NOMO-1 treated with DMSO at 0.1 percent for 48 hours (cell line): ENCODE measurements around the gene DPF3.

Source experiments
- DNase-seq: peaks from one replicate; lab custom pipeline; 2025; ENCODE audit not compliant: unreplicated experiment; lab: John Stamatoyannopoulos, UW

DPF3 gene

GRCh38 chr14:72621387-72622065 lies 272.4 kb downstream of the DPF3 start:
- DNase-seq, result no peak

- DNase-seq, result no peak
These were observed 274.0 kb downstream of the DPF3 start for GRCh38 chr14:72619881-72620280.

GRCh38 chr14:72619111-72619571 lies 274.8 kb downstream of the DPF3 start:
- no peak for DNase-seq

DNA sequence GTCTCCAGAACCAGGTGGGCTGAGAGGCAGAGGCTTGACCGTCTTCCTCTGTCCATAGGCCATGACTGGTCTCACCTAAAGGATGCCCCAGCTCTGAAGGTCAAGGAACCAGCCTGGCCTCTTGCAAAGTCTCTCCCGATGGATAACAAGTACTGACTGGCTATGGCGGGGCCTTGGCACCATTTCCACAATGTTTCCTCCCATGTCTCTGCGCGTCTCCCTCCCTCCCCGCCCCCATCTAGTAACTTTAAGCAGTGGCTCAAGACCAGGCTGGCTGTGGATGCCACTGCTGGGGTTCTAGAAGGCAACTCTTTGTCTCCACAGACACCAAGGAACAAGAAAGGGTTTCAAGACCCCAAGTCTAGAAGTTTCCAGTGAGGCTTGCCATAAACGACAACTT lies 275.5 kb downstream of the DPF3 start:
- DNase-seq, result no peak

DNA sequence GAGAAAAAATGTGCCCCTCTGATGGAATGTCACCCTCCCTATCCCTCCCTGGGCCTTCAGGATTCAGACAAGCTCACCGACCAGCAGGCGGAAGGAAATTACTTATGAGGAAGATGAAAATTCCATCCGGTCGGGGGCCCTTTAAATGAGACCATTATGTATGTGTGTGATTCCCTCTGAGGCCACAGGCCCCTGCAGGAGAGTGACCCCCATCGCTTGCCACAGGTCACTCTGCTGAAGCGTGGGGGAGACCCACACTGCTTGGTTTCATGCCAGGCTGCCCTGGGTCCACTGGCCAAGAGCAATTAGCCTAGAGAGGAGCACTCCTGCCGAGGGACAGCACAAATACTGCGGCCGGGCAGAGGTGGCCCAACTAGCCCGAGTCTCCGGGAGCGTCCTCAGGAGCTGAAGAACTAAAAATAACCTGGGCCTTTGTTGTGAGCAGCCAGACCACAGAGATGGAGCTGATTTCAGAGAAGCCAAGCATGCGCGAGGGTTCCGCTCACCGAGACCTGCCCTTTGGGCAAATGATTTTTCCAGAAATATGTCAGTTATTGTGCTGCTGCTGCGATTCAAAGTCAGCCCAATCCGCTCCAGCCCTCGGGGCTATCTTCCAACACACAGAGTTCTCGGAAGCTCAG lies 276.4 kb downstream of the DPF3 start:
- no peak for DNase-seq

DNA sequence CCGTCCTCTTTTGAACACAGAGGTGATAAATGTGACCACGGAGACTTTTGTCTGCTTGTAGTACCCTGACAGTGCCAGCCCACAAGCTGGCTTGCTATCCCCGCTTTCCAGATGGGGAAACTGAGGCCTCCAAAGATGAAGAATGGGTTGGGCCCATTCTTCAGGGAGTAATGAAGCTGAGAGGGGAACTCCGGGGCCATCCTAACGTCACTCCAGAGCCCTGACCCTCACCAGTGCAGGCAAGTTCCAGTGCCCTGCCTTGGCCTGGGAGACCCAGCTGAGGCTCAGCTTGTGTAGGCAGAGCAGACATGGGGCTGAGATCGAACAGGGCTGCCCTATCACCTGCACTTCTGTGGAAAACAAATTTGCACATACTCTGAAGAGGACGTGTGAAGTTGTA lies 277.1 kb downstream of the DPF3 start:
- no peak for DNase-seq

DNA sequence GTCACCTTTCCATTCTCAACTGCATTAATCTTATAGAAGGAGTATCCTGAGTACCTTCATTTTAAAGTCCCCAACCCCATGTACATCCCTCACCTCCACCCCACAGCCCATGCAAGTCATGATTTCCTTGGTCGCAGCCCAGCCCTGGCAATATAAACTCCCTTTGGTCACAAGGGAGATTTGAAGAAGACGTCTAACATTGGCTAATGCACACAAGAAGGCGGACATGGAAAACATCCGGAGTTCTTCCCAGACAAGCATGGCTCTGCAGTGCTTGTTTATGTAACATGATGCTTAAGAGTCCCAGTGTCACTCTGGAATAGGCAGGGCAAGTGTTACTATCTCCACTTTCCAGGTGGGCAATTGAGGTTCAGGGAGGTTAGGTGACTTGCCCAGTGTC lies 277.6 kb downstream of the DPF3 start:
- DNase-seq, result no peak

GRCh38 chr14:72615451-72616121 lies 278.3 kb downstream of the DPF3 start:
- DNase-seq, result no peak

GRCh38 chr14:72614891-72615415 lies 278.9 kb downstream of the DPF3 start:
- DNase-seq, result no peak

- DNase-seq, result no peak
These were observed 279.5 kb downstream of the DPF3 start for GRCh38 chr14:72614365-72614764.

DNA sequence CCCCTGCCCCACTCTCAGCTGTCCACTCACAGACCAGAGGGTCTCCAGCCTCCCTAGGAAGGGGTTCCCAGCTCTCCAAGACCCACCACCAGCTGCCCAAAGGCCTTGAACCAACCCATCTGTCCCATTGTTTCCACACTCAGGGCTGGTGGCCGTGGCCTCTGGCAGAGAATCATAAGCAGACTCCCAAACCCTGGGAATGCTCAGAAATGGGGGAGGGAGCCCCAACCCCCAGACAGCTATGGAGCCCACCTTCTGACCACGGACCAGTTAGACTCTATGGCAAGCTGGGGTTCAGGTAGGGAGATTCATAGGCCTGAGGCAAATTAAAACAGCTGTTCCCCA lies 280.0 kb downstream of the DPF3 start:
- no peak for DNase-seq

DNA sequence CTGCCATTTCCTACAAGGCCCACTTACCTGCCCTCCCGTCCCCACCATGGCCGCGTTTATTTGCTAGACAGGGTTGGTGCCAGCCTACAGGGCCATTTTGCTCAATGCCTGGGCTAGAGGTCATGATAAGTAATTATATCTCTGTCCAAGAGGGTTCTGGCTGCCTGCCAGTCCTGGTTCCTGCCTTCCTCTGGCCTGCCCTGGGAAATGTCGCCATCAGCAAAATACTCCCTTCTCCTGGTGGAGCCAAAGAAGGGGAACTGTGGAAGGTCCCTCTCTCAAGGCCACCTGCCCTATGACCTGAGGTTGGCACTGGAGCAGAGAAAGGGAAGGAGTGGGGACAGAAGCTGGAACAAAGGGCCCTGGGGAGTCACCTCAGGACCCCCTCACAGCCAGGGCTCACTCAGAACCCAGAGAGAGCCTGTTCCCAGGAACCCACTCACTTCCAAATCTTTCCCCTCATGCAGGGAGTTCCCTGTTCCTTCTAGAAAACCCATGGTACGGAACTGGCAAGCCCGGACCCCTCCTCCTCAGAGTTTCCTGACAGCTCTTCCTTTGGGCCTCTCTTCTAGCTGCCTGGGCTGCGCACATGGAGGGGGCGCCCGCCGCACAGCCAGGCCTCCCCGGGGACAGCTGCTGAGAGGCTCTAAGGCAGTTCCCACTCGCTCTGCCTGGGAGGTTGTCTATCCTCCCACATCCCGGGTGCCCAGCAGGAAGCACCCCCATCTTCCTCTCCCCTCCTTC lies 280.5 kb downstream of the DPF3 start:
- DNase-seq, result no peak

DNA sequence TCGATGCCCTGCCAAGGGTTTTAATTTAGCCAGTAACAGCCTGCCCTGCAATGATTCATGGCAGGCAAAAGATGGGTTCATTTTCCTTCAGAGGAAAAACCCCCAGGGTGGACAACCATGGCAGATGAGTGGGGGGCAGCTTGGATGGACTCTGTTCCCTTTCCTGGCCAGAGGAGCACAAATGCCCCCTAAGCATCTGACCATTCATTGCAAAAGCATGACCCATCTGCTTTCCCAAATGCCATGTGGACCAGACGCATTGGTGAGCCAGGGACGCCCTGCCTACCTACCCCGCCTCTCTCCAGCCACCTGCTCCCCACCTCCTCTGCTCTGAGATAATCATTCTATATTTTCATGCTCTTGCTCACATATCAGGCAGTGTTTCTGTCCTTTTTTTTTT lies 281.9 kb downstream of the DPF3 start:
- DNase-seq, result no peak

DNA sequence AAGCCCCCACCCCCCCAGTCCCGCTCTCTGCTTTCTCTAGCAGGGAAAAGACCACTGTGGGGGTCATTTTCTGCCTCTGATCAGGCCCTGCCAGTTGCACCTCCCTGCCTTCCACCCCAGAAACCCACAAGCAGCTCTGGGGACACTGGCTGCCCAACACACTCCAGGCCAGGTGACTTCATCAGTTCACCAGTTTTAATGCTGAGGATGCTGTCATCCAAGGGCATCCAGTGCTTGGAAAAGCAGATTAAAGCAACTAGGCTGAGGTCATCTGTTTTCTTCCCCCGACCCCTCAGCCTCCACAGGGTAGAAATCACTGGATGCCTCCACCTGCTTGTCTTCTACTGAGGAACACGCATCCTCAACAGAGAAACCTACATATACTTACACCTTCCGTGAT lies 282.4 kb downstream of the DPF3 start:
- DNase-seq, result no peak

DNA sequence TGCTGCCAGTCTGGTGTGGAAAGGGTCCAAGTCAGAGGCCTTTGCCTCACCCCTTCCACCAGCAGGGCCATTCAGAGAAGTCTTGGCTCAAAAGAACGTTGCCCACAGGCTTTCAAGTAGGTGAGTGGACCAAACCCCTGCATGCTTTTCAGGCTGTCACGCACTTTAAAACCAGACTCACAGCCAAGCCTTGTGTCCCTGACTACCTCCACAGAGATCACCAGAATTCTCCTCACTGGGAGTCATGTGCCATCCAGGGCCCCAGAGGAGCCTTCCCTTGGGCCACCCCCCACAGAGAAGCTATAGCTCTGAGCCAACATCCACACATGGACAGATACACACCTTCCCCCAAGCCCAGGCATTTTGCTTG lies 283.1 kb downstream of the DPF3 start:
- no peak for DNase-seq

DNA sequence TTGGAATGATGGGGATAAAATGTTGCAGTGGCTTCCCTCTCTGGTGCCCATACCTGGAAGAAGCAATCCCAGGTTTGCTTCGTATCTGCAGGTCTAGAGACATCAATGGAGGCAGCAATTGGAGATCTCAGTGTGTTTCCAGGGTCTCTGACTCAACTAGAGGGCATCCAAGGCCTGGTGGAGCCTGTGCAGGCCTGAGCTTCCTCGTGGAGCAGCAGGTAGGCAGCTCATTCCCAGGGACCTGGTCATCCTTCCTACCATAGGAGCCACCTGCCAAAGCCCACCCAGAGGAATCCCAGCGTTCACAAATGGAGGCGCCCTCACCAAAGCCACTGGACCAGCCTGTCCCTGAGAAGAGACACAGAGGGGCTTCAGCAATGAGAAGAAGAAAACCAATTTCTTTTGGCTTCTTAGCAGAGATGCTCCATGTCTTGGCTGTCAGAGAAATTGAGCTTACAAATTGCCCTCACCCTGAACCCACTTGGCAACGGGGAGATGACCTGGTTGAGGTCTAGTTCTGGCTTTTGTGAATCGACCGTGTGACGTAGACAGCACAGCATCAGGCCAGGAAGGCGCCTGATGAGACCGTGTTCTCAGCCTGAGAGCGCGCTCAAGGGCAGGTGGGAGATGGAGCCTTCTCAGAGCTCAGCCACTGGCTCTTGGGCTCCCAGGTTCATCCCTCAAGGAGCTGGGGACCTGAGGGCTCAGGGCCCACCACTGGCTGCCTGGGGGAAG lies 283.6 kb downstream of the DPF3 start:
- DNase-seq, result no peak

- DNase-seq, result no peak
These were observed 284.5 kb downstream of the DPF3 start for GRCh38 chr14:72609205-72609916.

DNA sequence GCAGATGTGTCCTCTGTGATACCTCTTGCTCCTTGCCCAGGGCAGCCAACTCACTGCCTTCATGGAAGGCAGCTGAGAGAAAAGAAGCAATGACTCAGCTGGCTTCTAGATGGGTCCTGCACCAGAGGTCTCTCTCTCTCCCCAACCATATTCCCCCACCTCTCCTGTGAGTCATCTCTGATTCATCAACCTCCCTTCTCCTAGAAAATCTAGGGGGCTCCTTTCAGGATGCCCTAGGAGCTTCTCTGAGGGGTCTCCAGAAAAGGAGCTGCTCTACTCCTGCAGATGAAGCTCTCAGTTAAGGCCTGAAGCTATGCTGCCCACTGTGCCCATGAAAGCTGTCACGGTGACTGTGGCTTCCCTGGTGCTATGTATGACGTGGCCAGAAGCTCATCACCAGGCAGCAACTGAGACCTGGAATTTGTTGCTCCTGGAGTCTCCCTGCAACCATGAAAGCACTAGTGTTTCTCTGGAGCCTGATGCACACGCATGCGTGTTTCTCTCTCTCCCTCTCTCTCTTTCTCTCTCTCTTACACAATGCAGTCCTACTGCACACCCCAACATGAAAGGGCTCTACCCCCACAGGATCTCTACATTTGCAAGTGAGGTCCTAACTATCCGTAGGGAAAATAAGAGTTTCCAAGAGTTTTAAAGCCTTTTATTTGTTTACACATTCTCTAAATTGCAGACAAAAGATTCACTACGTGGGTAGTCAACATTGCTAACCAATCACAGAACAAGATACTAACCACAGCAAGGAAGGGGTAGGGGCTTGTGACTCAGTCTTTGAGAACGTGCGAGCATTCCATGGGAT lies 285.3 kb downstream of the DPF3 start:
- no peak for DNase-seq

DNA sequence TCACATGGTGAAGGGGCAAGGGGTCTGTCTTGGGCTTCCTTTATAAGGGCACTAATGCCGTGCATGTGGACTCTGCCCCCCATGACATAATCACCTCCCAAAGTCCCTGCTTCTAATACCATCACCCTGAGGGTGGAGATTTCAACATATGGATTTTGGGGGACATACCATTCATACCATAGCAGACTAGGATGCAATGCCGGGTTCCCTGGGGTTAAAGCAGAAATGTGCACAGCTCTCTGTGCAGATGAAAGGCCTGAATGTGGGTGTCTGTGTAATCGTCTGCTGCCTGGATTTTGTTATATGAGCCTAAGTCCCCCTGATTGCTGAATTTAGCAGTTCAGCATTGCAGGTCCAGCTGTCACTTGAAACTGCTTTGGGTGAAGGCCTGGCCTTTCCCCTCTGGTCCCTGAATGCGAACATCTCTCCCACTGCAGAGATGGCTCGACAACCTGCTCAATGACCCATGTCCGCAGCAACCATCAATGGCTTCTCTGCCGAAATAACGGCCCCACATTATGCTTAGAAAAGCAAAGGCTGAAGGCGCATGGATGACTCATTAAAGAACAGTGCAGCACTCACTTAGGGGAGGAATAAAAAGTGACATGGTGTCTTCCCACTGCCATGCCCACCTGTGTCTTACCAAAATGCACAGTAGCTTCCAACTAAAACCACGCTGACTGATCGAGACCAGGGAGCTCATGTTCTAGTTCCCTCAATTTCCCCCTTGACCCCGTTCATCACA lies 286.3 kb downstream of the DPF3 start:
- no peak for DNase-seq
